ENCODE measurements around the gene AUTS2.
"Not testable (repeated sequence)": the region's sequence is repeated elsewhere in the genome, so short reads cannot be mapped to it uniquely, and the experiment has no call there.

AUTS2 gene

DNA sequence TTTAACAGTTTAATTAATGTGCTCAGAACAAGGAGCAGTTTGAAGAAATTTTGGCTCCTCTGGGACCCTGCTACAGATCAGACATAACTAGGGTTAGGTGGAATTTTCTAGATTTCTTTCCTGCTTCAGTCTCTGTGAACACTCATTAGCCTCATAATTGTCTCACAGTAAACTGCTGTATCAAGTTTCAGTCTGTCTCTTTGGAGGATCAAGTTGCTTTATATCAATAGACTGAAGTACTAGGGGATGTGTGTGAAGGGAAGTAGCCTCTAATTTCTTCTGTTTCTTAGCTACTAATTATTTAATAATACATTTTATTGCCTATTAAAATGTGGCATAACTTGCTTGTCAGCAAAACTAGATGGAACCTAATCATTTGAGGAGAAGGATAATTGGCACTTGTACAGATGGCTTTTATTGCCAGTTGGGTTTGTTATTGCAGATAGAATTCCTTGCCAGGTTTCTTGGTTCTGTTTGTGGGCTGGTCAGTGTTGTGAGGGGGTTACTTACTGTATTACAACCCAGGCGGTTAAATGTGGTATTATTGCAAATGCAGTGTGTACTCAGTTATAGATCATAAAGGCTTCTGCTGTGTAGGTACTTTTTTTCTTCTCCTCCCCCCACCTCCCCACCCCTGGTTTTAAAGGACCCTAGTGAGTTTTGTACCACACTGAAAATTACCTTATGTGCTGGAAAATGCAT is 758.0 kb downstream of the AUTS2 start:
- peaks cover 0 to 9% (median 0%) of the 10 kb centered on the region in 4 donors for H3K4me1 ChIP-seq
- DNase-seq, result no peak
- intact Hi-C loops (cut with DNase I; ENCODE audit: low total_unique reads), result no loop called here

DNA sequence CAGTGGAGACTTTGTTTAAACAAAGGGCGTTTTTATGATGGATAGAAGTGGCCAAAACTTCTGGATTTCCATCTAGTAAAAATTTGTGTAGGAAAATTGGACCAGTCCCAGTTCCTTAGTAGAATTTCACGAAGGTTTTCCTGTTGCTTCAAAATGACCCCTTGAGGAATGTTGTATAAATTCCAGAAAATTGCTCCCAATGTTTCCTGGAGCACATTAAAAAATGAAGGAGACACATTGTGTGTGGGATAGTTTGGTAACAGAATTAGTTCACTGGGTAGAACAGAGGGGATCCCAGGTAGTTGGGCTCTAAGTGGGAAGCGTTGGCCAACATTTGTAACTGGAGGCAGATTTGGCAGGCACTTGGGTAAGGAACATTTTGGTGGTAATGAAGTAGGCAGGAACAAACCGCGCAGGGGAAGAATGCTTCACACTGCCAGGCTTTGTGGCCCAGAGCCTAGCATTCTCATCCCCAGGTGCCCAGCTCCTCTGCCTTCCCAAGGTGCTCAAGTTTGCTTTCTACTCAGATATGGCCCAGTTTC is 758.6 kb downstream of the AUTS2 start:
- peaks cover 0 to 9% (median 0%) of the 10 kb centered on the region in 4 donors for H3K4me1 ChIP-seq
- TF ChIP-seq CTCF (IDR thresholded peaks at IDR 0.05), result no peak
- intact Hi-C loops (cut with DNase I; ENCODE audit: low total_unique reads), result no loop called here
- no peak overlapping the region for H3K4me3 ChIP-seq
- H3K9me3 ChIP-seq, result no peaks in the 10 kb centered on the region
- H3K27me3 ChIP-seq, result no peaks in the 10 kb centered on the region
- no peak overlapping the region for H3K27ac ChIP-seq
- H3K36me3 ChIP-seq, result no peaks in the 10 kb centered on the region
- no peak for DNase-seq

More for the DNA sequence above, 758.0 kb downstream of the AUTS2 start:
- Histone ChIP-seq H3K9me3 (no peaks in the 10 kb centered on the region), H3K27ac (no peak overlapping the region), H3K4me3 (no peak overlapping the region), H3K36me3 (no peaks in the 10 kb centered on the region), H3K27me3 (no peaks in the 10 kb centered on the region)
- no peak for TF ChIP-seq CTCF (IDR thresholded peaks at IDR 0.05)

DNA sequence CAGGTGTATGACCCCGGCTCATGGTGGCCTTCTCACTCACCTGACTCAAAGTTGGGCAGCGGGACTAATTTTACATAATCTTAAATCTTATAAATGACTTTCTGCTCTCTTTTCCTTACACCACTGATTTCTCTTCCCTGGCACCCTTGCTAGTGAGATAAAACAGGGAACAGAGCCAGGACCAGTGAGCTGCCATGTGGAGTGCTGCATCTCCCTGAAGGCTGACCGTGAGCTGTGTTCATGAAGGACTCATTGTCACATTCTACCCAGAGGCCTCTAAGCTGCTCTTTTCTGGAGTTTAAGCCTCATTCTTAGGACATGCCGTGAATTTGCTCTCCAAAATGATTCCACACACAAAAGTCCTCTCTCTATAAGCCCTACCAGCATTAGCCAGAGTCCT is 762.3 kb downstream of the AUTS2 start:
- Histone ChIP-seq H3K36me3 (no peaks in the 10 kb centered on the region), H3K4me1 (peaks cover 0 to 9% (median 0%) of the 10 kb centered on the region in 4 donors), H3K4me3 (no peak overlapping the region), H3K27me3 (no peaks in the 10 kb centered on the region), H3K27ac (no peak overlapping the region), H3K9me3 (no peaks in the 10 kb centered on the region)
- TF ChIP-seq CTCF (IDR thresholded peaks at IDR 0.05), result no peak
- no peak for DNase-seq
- intact Hi-C loops (cut with DNase I; ENCODE audit: low total_unique reads), result no loop called here

GRCh38 chr7:70361821-70362220 is 763.5 kb downstream of the AUTS2 start:
- Histone ChIP-seq H3K9me3 (no peaks in the 10 kb centered on the region), H3K27me3 (no peaks in the 10 kb centered on the region), H3K36me3 (no peaks in the 10 kb centered on the region), H3K4me1 (peaks cover 0 to 4% (median 0%) of the 10 kb centered on the region in 4 donors), H3K27ac (no peak overlapping the region), H3K4me3 (no peak overlapping the region)
- intact Hi-C loops (cut with DNase I; ENCODE audit: low total_unique reads), result no loop called here
- DNase-seq, result no peak
- no peak for TF ChIP-seq CTCF (IDR thresholded peaks at IDR 0.05)

GRCh38 chr7:70364393-70364792 is 766.1 kb downstream of the AUTS2 start:
- H3K36me3 ChIP-seq; H3K4me1 ChIP-seq; H3K27me3 ChIP-seq; DNase-seq; intact Hi-C loops (cut with DNase I; ENCODE audit: low total_unique reads); H3K9me3 ChIP-seq; H3K4me3 ChIP-seq; H3K27ac ChIP-seq: not testable (repeated sequence)

GRCh38 chr7:70371652-70372051 is 773.4 kb downstream of the AUTS2 start:
- Histone ChIP-seq H3K4me1 (peaks cover 0 to 18% (median 15%) of the 10 kb centered on the region in 4 donors), H3K27ac (no peak overlapping the region), H3K4me3 (no peak overlapping the region), H3K9me3 (no peaks in the 10 kb centered on the region), H3K27me3 (no peaks in the 10 kb centered on the region), H3K36me3 (no peaks in the 10 kb centered on the region)
- DNase-seq, result no peak
- no peak for TF ChIP-seq CTCF (IDR thresholded peaks at IDR 0.05)
- intact Hi-C loops (cut with DNase I; ENCODE audit: low total_unique reads), result no loop called here
